Measurements from ENCODE around the gene SSH2.

Gene SSH2

GRCh38 chr17:29589524-29590410 lies 340.3 kb downstream of the SSH2 start, which contains the start of gene GIT1:
TSS of gene GIT1 (minus strand) at chr17:29589648. CDS start at chr17:29589378, 270 bp downstream.
- DNase-seq (ENCODE audit: low read depth in 2 of 2) = peak in 1 of 2 donors; percentile 81

GRCh38 chr17:29588562-29589411 lies 341.2 kb downstream of the SSH2 start:
- peak in 1 of 2 donors; percentile 27 for DNase-seq (ENCODE audit: low read depth in 2 of 2)

- DNase-seq (ENCODE audit: low read depth in 2 of 2) = no peak
Observed at GRCh38 chr17:29588017-29588561, 341.9 kb downstream of the SSH2 start.

- no peak for DNase-seq (ENCODE audit: low read depth in 2 of 2)
Observed at GRCh38 chr17:29587591-29587990, 342.4 kb downstream of the SSH2 start.

- no peak for DNase-seq (ENCODE audit: low read depth in 2 of 2)
Observed at GRCh38 chr17:29586676-29587469, 343.2 kb downstream of the SSH2 start.

GRCh38 chr17:29585080-29585751 lies 344.8 kb downstream of the SSH2 start:
- DNase-seq (ENCODE audit: low read depth in 2 of 2) = no peak

- DNase-seq (ENCODE audit: low read depth in 2 of 2) = no peak
Observed at GRCh38 chr17:29584452-29585079, 345.5 kb downstream of the SSH2 start.

- DNase-seq (ENCODE audit: low read depth in 2 of 2) = no peak
Observed at GRCh38 chr17:29583324-29584248, 346.4 kb downstream of the SSH2 start.

- DNase-seq (ENCODE audit: low read depth in 2 of 2) = no peak
Observed at GRCh38 chr17:29582772-29583171, 347.3 kb downstream of the SSH2 start.

- DNase-seq (ENCODE audit: low read depth in 2 of 2) = no peak
Observed at GRCh38 chr17:29582254-29582765, 347.7 kb downstream of the SSH2 start.

GRCh38 chr17:29581583-29582253 lies 348.3 kb downstream of the SSH2 start:
- no peak for DNase-seq (ENCODE audit: low read depth in 2 of 2)

- peak; percentile 85 to 89 for DNase-seq (ENCODE audit: low read depth in 2 of 2)
Observed at GRCh38 chr17:29579866-29580771, 349.9 kb downstream of the SSH2 start.

GRCh38 chr17:29578626-29579485 lies 351.2 kb downstream of the SSH2 start:
- DNase-seq (ENCODE audit: low read depth in 2 of 2) = no peak

GRCh38 chr17:29577385-29578211 lies 352.4 kb downstream of the SSH2 start:
- DNase-seq (ENCODE audit: low read depth in 2 of 2) = no peak

GRCh38 chr17:29577001-29577370 lies 353.0 kb downstream of the SSH2 start:
- no peak for DNase-seq (ENCODE audit: low read depth in 2 of 2)

Measured in stimulated activated CD4-positive, alpha-beta T cell treated with anti-CD3 and anti-CD28 coated beads, Interleukin-15, amount 100 ng/mL, for 48 hours (primary cell).